ENCODE data around the gene LHFPL3.
"Not testable (repeated sequence)": the region's sequence is repeated elsewhere in the genome, so short reads cannot be mapped to it uniquely, and the experiment has no call there.

LHFPL3 gene

GRCh38 chr7:104661575-104661974 is 333.2 kb downstream of the LHFPL3 start:
- FAIRE-seq (no peak), DNase-seq (ENCODE audit: insufficient read length, low spot score) (no peak)

- FAIRE-seq = no peak
- no peak for DNase-seq (ENCODE audit: insufficient read length, low spot score)
Observed at GRCh38 chr7:104664648-104665047, 336.2 kb downstream of the LHFPL3 start.

- no peak for FAIRE-seq
- DNase-seq (ENCODE audit: insufficient read length, low spot score) = no peak
Observed at GRCh38 chr7:104677587-104677986, 349.2 kb downstream of the LHFPL3 start.

- FAIRE-seq (no peak), DNase-seq (ENCODE audit: insufficient read length, low spot score) (no peak)
Observed at GRCh38 chr7:104679085-104679484, 350.7 kb downstream of the LHFPL3 start.

GRCh38 chr7:104686286-104686685 is 357.9 kb downstream of the LHFPL3 start:
- FAIRE-seq (no peak), DNase-seq (ENCODE audit: insufficient read length, low spot score) (no peak)

GRCh38 chr7:104694710-104695109 is 366.3 kb downstream of the LHFPL3 start:
- no peak for FAIRE-seq
- no peak for DNase-seq (ENCODE audit: insufficient read length, low spot score)

- DNase-seq (ENCODE audit: insufficient read length, low spot score) (no peak), FAIRE-seq (no peak)
Observed at GRCh38 chr7:104695563-104695962, 367.2 kb downstream of the LHFPL3 start.

GRCh38 chr7:104700336-104700735 is 371.9 kb downstream of the LHFPL3 start:
- no peak for DNase-seq (ENCODE audit: insufficient read length, low spot score)
- FAIRE-seq = no peak

- DNase-seq (ENCODE audit: insufficient read length, low spot score); FAIRE-seq: not testable (repeated sequence)
Observed at GRCh38 chr7:104721027-104721426, 392.6 kb downstream of the LHFPL3 start.

- FAIRE-seq (no peak), DNase-seq (ENCODE audit: insufficient read length, low spot score) (no peak)
Observed at GRCh38 chr7:104723001-104723400, 394.6 kb downstream of the LHFPL3 start.

- no peak for FAIRE-seq
Observed at GRCh38 chr7:104758504-104758903, 430.1 kb downstream of the LHFPL3 start.

GRCh38 chr7:104761892-104762291 is 433.5 kb downstream of the LHFPL3 start:
- DNase-seq (ENCODE audit: insufficient read length, low spot score) (no peak), FAIRE-seq (no peak)

More at GRCh38 chr7:104758504-104758903, 430.1 kb downstream of the LHFPL3 start:
- DNase-seq (ENCODE audit: insufficient read length, low spot score) = no peak

GRCh38 chr7:104767113-104767512 is 438.7 kb downstream of the LHFPL3 start:
- FAIRE-seq (no peak), DNase-seq (ENCODE audit: insufficient read length, low spot score) (no peak)

- DNase-seq (ENCODE audit: insufficient read length, low spot score) (no peak), FAIRE-seq (no peak)
Observed at GRCh38 chr7:104767826-104768536, 439.6 kb downstream of the LHFPL3 start.

GRCh38 chr7:104772405-104773345 is 444.3 kb downstream of the LHFPL3 start:
- FAIRE-seq (no peak), DNase-seq (ENCODE audit: insufficient read length, low spot score) (no peak)

- FAIRE-seq (no peak), DNase-seq (ENCODE audit: insufficient read length, low spot score) (no peak)
Observed at GRCh38 chr7:104773796-104774195, 445.4 kb downstream of the LHFPL3 start.

- no peak for DNase-seq (ENCODE audit: insufficient read length, low spot score)
- no peak for FAIRE-seq
Observed at GRCh38 chr7:104775531-104775930, 447.1 kb downstream of the LHFPL3 start.

GRCh38 chr7:104777301-104777800 is 448.9 kb downstream of the LHFPL3 start:
- DNase-seq (ENCODE audit: insufficient read length, low spot score) (no peak), FAIRE-seq (no peak)

GRCh38 chr7:104779888-104780287 is 451.5 kb downstream of the LHFPL3 start:
- FAIRE-seq (no peak), DNase-seq (ENCODE audit: insufficient read length, low spot score) (no peak)

- no peak for FAIRE-seq
Observed at GRCh38 chr7:104784686-104785085, 456.3 kb downstream of the LHFPL3 start.

GRCh38 chr7:104789780-104790179 is 461.4 kb downstream of the LHFPL3 start:
- DNase-seq (ENCODE audit: insufficient read length, low spot score) = no peak
- no peak for FAIRE-seq

More at GRCh38 chr7:104784686-104785085, 456.3 kb downstream of the LHFPL3 start:
- no peak for DNase-seq (ENCODE audit: insufficient read length, low spot score)
